NB4 (cell line): ENCODE results near the gene RARA.
A peak's percentile ranks its signal among the peaks of the same experiment; 100 is the strongest.

Experiments
- MYC ChIP-seq: IDR thresholded peaks from 2 replicates; pipeline ENCODE4 v1.6.1; 2011; ENCODE audit warnings: low read depth, low read length
- POLR2A ChIP-seq: IDR thresholded peaks from 2 replicates; pipeline ENCODE4 v1.6.1; 2011; ENCODE audit warnings: mild to moderate bottlenecking; ENCODE audit not compliant: insufficient read length; ENCODE audit errors: extremely low read depth
- TF ChIP-seq, protein P1 (sequence below): IDR thresholded peaks from one replicate; pipeline ENCODE4 v1.5.1; 2012; ENCODE audit warnings: low read depth, low read length
- TF ChIP-seq, protein P2 (sequence below): IDR thresholded peaks from 2 replicates; pipeline ENCODE4 v1.6.1; 2011; ENCODE audit warnings: low read depth, low read length

DNA sequence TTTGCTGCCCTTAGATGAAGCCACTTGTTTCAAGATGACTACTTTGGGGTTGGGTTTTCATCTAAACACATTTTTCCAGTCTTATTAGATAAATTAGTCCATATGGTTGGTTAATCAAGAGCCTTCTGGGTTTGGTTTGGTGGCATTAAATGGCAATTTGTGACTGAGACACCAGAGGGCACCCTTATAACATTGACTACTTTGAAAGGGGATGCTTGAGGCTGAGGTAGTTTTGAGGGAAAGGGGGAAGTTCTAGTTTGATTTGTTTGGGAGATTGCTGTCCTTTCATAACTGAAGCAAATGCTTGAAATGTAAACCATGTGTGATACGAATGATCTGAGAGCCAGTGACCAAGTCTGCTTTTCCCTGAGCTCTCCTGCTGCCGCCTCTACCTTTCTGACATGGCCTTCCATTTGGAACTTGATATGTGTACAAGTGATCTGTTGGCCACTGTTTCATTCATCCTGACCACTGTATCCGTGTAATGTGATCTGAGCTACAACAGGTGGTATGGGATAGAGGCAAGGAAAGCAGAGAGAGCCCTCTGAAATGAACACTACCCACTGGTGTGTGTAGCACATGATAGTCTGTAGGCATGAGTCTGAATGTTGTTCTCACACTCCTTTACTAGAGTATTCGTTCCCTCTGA is 5.8 kb upstream of the RARA start:
- TF ChIP-seq POLR2A: no peak
- TF ChIP-seq, protein P1, sequence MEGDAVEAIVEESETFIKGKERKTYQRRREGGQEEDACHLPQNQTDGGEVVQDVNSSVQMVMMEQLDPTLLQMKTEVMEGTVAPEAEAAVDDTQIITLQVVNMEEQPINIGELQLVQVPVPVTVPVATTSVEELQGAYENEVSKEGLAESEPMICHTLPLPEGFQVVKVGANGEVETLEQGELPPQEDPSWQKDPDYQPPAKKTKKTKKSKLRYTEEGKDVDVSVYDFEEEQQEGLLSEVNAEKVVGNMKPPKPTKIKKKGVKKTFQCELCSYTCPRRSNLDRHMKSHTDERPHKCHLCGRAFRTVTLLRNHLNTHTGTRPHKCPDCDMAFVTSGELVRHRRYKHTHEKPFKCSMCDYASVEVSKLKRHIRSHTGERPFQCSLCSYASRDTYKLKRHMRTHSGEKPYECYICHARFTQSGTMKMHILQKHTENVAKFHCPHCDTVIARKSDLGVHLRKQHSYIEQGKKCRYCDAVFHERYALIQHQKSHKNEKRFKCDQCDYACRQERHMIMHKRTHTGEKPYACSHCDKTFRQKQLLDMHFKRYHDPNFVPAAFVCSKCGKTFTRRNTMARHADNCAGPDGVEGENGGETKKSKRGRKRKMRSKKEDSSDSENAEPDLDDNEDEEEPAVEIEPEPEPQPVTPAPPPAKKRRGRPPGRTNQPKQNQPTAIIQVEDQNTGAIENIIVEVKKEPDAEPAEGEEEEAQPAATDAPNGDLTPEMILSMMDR: peak; percentile 57
- TF ChIP-seq, protein P2, sequence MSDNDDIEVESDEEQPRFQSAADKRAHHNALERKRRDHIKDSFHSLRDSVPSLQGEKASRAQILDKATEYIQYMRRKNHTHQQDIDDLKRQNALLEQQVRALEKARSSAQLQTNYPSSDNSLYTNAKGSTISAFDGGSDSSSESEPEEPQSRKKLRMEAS: no peak
- no peak for TF ChIP-seq MYC
